OCI-LY1 (cell line): ENCODE results near the gene PTPRG.

Experiments
- CTCF ChIP-seq: fragments of 200-600 bp; sonication (generic), shearing (Covaris generic); IDR thresholded peaks from 2 replicates; pipeline ENCODE4 v1.5.1; 2017; ENCODE audit warnings: mild to moderate bottlenecking, antibody characterized with exemption, low read length, moderate library complexity, mixed read lengths
- EZH2 ChIP-seq: fragments of 200-600 bp; sonication (generic), shearing (Covaris generic); IDR thresholded peaks from 2 replicates; pipeline ENCODE4 v1.8.0; 2017; ENCODE audit warnings: borderline replicate concordance, mixed run types, mild to moderate bottlenecking, antibody characterized with exemption, low read length, moderate library complexity, mixed read lengths

GRCh38 chr3:61691466-61691865 lies 130.1 kb downstream of the PTPRG start:
- TF ChIP-seq CTCF: no peak
- no peak for TF ChIP-seq EZH2
